GM19239 (cell line): ENCODE data around the gene CREB5.

Experiments
- DNase-seq: peaks from one replicate; pipeline ENCODE4 v3.0.0; 2011; ENCODE audit warnings: low spot score; ENCODE audit not compliant: insufficient read length
- FAIRE-seq: peaks from 2 replicates; lab custom pipeline; 2011; peaks lifted over from hg19 to GRCh38; lab: Jason Lieb, UNC

Gene CREB5

DNA sequence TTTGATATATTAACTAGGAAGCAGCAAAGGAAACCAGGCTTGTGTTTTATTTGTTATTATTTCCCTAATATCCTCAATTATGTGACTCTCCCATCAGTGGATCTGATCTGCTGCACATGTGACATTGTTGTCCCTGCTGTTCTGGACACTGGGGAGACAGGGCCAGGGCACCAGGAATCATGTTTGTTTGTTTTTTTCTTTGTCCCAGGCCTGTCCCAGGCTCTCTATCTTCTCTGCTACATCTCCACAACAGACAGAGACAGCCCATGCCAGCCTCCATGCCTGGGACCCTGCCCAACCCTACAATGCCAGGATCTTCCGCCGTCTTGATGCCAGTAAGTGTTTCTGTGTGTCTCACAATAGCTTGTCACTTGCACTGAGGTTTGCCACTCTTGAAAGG is 306.2 kb downstream of the CREB5 start:
- FAIRE-seq: no peak

DNA sequence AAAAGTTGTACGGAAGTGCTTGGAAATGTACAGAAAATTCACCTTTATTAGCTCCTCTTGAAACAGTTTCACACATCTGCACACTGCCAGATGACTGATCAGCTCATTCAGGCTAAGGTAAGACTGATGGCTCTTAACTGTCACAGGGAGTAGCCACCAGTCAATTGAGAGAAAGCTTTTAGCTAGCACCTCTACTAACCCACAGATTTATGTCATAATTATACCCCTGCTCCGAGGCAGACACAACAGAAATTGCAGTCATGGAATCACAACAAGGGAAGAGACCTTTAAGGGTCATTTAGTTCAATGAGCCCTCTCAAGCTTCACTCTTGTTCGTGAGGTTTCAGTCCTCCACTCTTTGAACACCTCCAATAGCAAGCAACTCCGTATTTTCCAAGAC is 310.4 kb downstream of the CREB5 start:
- no peak for FAIRE-seq
- DNase-seq: no peak

More for the DNA sequence above, 306.2 kb downstream of the CREB5 start:
- DNase-seq: no peak

- DNase-seq (no peak), FAIRE-seq (no peak)
Observed at GRCh38 chr7:28723336-28723735, 311.0 kb downstream of the CREB5 start.

DNA sequence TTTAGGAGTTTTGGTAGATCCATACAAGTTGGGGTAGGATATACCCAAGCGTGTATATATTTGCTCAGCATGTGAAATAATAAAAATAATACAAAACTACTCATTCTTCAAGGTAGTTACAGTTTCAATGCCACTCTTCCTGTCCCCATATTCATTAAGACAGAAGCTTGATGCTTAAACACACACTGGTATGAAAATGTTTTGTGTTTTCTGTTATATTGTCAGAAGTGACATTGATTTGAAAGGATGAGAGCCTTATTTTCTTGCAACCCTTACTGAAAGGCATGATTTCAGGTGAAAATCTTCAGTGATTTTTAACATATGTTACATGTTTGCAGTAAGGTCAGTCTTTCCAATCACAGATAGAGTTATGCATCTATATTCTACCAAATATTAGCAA is 312.2 kb downstream of the CREB5 start:
- DNase-seq (no peak), FAIRE-seq (no peak)

- FAIRE-seq (no peak), DNase-seq (no peak)
Observed at GRCh38 chr7:28725045-28725642, 312.8 kb downstream of the CREB5 start.

GRCh38 chr7:28725911-28726310 is 313.6 kb downstream of the CREB5 start:
- FAIRE-seq: no peak
- DNase-seq: no peak

DNA sequence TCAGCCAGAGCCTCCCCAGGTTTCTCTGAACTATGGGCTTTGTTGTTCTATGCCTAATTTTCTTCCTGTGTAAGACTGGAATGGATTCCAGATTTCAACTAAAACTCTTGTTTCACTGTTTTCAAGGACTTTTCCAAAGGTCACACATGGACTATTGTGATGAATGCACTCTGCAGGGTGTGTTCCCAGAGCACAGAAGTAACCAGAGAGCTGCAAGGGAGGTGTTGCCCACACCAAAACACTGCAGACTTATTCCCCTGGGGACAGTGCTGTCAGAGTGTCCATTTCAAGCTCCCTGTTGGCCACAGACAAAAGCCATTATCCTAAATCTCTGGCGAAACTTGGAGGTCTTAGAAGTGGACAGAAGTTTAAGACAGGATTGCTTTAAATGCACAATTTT is 314.2 kb downstream of the CREB5 start:
- FAIRE-seq (no peak), DNase-seq (no peak)

DNA sequence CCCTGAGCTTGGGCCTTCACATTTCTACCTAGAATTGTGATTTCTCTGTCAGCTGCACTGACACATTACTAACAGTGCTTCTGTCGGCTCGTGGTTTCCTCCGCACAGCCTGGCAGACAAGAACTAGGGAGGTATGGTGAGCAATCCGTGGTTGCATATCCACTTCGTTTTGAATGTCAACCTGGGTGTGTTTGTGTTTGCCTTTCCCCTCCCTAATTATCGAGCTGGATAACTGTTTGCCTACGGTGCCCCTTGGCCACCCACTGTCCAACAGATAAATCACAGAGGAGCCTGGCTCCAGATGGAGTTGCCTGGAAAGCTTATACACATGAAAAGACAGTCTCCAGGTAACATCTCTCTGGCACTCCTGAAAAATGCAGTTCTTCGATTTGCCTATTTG is 317.0 kb downstream of the CREB5 start:
- DNase-seq (no peak), FAIRE-seq (no peak)

DNA sequence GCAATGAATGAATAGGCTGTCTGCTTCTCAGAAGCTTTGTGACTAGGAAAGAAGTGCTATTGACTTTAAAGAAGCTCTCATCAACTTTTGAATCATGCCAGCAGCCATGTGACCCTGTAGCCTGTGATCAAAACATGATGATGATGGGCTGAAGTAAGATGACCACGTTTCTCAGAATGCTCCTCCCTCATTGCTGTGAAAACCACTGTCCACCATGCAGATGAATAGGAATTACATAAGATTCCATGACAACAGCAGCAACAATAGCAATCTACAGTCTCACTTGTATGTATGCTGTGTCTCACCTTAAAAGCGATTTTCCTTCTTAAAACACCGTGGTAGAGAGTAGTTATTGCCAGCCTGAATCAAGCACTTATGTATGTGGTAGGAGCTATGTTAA is 317.4 kb downstream of the CREB5 start:
- FAIRE-seq (no peak), DNase-seq (no peak)

DNA sequence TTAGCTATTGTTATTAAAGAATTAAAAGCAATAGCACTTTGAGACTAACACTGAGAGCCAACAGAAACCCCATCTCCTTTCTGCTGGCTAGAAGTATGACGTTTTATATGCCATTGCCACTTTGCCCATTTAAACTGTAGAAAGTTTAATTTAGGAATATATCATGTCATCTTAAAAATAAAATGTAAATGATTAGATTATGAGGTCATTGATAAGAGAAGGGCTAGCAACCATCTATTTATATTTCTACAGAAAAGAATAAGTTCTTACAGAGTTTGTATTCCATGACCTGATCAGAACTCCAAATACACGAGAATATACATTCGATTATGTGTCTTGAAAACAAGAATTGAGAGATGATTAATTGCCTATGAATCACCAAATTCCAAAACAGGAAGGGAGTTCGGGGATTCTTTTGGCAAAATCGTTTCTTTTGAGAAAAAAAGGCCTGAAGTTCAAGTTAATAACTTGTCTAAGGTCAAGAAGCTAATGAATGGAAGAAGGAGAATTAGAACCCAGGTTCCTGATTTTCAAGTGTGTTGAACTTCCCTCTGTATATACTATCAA is 318.9 kb downstream of the CREB5 start:
- DNase-seq (no peak), FAIRE-seq (no peak)

DNA sequence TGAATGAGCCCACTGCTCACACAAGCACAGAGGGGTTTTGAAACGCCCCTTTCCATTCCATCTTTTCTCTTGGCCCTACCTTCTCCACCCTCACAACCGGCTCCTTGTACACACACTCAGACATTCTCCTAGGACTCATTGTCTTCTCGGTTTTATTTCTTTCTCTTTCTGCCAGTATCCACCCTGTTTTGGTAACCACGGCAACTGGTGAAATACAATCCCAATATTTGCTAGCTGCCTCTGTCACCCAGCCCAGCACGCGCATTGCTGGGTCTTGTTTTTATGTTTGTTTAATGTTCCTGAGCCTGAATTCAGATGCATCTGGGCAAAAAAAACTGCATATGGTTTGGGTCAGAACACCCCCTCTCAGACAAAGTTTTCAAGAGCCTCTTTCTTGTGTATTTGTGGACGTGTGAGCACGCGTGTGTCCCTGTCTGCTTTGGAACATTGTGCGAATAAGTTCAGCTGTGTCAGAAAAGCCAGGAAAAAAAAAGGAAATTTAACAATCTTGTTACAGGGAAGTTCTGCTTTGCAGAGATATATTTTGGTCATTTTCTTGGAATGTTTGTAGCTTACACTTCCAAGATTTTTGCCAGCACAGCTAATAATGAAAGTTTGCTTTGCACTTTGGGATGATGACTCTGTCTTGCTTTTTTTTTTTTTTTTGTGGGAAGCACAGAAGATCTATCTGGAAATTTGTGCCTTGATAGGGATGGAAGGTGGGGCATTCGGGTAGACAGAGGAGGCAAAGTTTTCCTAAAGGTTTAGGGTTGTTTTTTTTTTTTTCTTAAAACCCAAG is 320.0 kb downstream of the CREB5 start:
- no peak for DNase-seq
- no peak for FAIRE-seq

DNA sequence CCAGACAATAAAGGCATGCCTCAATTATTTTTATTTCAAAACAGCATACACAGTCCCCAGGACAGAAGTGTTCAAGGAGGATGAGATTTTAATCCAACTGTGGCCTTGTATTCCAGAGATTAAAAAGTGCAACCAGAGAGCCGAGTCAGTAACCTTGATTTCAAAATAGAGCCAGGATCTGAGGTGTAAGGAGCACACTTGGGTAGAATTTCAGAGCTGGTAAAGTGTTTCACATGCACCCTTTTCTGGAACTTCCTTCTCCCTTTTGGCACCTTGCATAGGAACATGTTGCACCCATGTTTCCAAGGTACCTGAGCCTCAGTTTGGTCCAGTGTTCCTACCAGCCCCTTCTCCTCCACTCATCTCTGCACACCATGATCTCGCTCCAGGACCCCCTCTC is 320.7 kb downstream of the CREB5 start:
- FAIRE-seq: no peak
- DNase-seq: no peak

- no peak for FAIRE-seq
- no peak for DNase-seq
Observed at GRCh38 chr7:28738412-28738811, 326.1 kb downstream of the CREB5 start.

GRCh38 chr7:28739128-28739527 is 326.8 kb downstream of the CREB5 start:
- FAIRE-seq: no peak
- DNase-seq: no peak

GRCh38 chr7:28739826-28740225 is 327.5 kb downstream of the CREB5 start:
- DNase-seq: no peak
- FAIRE-seq: no peak

DNA sequence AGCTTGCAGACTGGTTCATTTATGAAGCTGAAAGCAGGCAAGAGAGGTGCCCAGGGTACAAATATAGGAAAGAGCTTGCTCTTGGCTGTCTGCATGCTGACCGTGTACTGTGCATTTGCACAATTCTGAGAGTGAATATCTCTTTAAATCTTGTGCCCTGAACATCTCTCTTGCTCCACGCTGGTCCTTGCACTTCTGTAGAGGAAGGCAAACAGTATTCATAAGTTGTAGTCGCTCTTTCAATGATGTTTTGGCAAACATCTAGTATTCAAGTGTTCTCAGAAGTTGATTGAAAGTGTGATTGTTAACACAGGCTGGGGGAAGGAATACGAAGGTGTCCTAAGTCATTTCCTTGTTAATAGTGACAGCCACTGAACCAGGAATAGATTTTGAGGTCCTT is 332.6 kb downstream of the CREB5 start:
- DNase-seq: no peak
- no peak for FAIRE-seq

DNA sequence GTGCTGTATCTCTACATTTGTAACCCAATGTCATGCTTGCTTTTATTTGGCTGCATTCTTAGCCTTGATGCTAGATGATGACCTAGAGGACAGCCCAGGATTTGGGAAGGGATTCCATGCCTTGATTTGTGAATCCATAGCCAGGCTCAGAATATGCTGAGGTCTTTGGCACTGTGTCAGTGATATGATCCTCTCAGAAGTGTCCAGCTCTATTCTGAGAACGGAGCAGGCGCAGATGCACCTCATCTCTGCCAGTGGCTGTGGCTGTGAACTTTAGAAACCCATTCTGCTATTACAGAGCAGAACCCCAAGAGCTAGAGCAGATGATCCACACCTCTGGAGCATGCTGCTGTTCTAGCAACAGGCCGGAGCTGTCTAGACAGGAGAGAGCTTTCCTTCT is 333.0 kb downstream of the CREB5 start:
- DNase-seq: no peak
- no peak for FAIRE-seq

- FAIRE-seq (no peak), DNase-seq (no peak)
Observed at GRCh38 chr7:28747404-28747803, 335.1 kb downstream of the CREB5 start.

- no peak for DNase-seq
- FAIRE-seq: no peak
Observed at GRCh38 chr7:28747854-28748253, 335.5 kb downstream of the CREB5 start.

DNA sequence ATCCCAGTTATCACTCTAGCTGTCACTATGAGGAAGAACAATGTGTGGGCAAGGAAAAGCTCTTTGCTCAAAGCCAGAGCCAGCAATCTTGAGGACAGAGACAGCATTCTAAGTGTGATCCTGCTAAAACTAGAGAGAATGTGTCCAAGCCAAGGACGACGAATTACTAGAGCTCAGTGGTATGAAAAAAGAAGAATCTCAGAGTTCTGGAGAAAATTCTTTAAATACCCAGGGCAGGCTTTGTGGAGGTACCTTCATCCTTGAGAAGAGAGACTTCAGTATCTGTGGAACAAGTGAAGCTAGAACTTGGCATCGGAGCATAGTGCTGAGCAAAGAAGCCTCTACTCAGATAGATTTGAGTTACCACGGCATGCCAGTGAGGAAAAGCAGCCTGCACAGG is 336.0 kb downstream of the CREB5 start:
- DNase-seq: no peak
- FAIRE-seq: no peak

DNA sequence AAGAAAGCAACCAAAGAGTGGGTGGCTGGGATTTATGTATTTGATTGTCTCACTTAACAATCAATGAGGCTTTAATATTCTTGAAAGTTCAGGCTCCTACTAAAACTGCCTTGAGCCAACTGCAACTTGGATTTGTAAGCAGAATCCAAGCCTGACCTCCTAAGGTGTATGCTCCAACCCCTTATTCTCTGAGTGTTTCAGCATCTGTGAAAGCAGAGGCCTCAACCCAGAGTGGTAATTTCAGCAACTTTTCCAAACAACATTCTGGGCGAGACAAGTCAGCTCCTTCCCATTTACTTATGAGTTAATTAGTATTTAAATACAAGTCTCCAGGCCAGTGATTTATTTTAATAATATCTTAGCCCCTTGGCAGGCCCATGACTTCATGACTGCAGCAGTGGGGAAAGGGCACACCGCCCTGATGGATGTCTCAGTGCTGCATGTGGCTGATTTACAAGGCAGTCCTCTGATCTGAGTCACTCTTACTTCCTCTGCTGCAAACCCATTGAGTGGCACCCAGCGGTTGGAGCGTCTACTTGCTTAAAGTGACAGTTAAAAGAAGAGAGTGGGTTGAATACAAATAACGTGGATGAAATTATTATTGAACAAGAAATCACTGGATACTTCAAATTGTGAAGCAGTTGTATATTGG is 336.7 kb downstream of the CREB5 start:
- DNase-seq (no peak), FAIRE-seq (no peak)
